Naive B cell (primary cell): ENCODE data around the gene CTBP1. TPM values are rescaled to one million over a fixed set of nuclear protein-coding genes. Genes with fewer than 3 reads are reported as not detected.

Experiments used
- ATAC-seq, 2 donors: fragments of 150-1000 bp; cut with Tn5 transposase; 2 replicates each; pipeline ENCODE4 v1.10.0; 2021; ENCODE audit warnings: low read depth in 2 of 2, mild to moderate bottlenecking in 2 of 2, moderate library complexity in 2 of 2
- DNase-seq: peaks from one replicate; pipeline ENCODE4 v3.0.0; 2022
- H3K27ac Mint-ChIP-seq, 6 donors: one replicate each; pipeline ENCODE4 v1.8.0; 2020 to 2022; ENCODE audit warnings: mild to moderate bottlenecking in 6 of 6, mixed read lengths in 6 of 6, moderate library complexity in 5 of 6, inconsistent platforms in 2 of 6
- H3K27me3 Mint-ChIP-seq, 3 donors: one replicate each; pipeline ENCODE4 v1.8.0; 2021 to 2022; ENCODE audit warnings: mixed read lengths in 3 of 3, mild to moderate bottlenecking in 1 of 3
- H3K36me3 Mint-ChIP-seq, 2 donors: one replicate each; pipeline ENCODE4 v1.8.0; 2020 to 2022; ENCODE audit warnings: mixed read lengths in 2 of 2, inconsistent platforms in 1 of 2, mild to moderate bottlenecking in 1 of 2
- H3K4me1 Mint-ChIP-seq, 3 donors: one replicate each; pipeline ENCODE4 v1.8.0; 2020 to 2022; ENCODE audit warnings: mixed read lengths in 3 of 3, inconsistent platforms in 1 of 3, mild to moderate bottlenecking in 1 of 3, moderate library complexity in 1 of 3
- H3K4me3 Mint-ChIP-seq, 8 donors: one replicate each; pipeline ENCODE4 v1.8.0; 2020 to 2022; ENCODE audit warnings: mild to moderate bottlenecking in 8 of 8, mixed read lengths in 8 of 8, moderate library complexity in 8 of 8, inconsistent platforms in 2 of 8
- H3K9me3 Mint-ChIP-seq, 7 donors: one replicate each; pipeline ENCODE4 v1.8.0; 2020 to 2022; ENCODE audit warnings: mixed read lengths in 7 of 7, mild to moderate bottlenecking in 5 of 7, inconsistent platforms in 2 of 7, moderate library complexity in 1 of 7
- polyA plus RNA-seq, 6 donors: library from polyadenylated mRNA; unstranded; fragments of 300-500 nt; fragmentation: Illumina TruSeq; gene quantifications; one replicate each; pipeline ENCODE4 v1.2.3, GENCODE V29; 2021; ENCODE audit warnings: low read depth in 6 of 6

CTBP1 gene
- polyA plus RNA-seq, 6 donors from 2014 or later: 46.4 to 98.8 (median 79.8) TPM

GRCh38 chr4:1227816-1228215, 21.1 kb downstream of the CTBP1 start:
- Mint-ChIP-seq H3K4me1 (peaks cover 1 to 31% (median 19%) of the 10 kb centered on the region in 3 donors), H3K36me3 (peaks cover 7 to 26% of the 10 kb centered on the region in 2 donors), H3K27me3 (no peaks in the 10 kb centered on the region), H3K9me3 (no peaks in the 10 kb centered on the region), H3K27ac (peak overlapping the region in 1 of 6 donors; percentile 62), H3K4me3 (no peak overlapping the region)
- ATAC-seq (no peak), DNase-seq (no peak)

DNA sequence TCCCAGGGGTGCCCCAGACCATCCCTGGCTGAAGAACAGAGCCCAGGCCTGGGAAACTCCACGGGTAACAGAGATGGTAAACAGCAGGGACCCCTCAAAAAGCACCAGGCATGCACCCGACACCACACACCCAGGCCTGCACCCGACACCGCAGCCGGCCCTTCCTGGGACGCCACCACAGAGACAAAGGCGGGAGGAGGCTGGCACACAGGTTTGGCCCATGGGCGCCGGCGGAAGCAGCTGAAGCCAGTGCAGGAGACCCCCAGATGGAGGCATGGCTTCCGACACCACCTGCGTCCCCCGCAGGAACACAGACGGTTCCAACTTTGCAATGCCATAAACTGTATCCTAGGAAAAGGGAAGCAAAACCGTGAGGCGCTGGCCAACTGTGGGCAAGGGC, 22.3 kb downstream of the CTBP1 start:
- DNase-seq (no peak), ATAC-seq (no peak)
- H3K9me3 Mint-ChIP-seq: no peaks in the 10 kb centered on the region
- peaks cover 4 to 36% (median 23%) of the 10 kb centered on the region in 3 donors for H3K4me1 Mint-ChIP-seq
- H3K27me3 Mint-ChIP-seq: no peaks in the 10 kb centered on the region
- H3K27ac Mint-ChIP-seq: no peak overlapping the region
- H3K36me3 Mint-ChIP-seq: peaks cover 7 to 30% of the 10 kb centered on the region in 2 donors
- no peak overlapping the region for H3K4me3 Mint-ChIP-seq

DNA sequence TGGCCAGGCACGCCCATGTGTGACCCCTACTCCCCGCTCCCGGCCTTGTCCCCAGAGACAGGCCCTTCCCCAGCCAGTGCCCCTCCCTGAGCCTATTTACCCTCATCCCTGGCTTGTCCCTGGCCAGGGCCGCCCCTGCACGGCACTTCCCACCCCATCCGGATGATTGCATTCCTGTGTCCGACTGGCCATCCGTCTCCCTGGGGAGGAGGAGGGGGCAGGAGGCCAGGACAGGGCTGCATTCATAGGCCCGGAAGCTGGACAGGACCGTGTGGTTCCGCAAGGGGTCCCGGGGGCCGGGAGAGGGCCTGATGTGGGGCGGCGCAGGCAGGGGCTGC, 22.8 kb downstream of the CTBP1 start:
- Mint-ChIP-seq H3K27me3 (no peaks in the 10 kb centered on the region), H3K4me3 (no peak overlapping the region), H3K4me1 (peaks cover 9 to 41% (median 24%) of the 10 kb centered on the region in 3 donors), H3K36me3 (peaks cover 7 to 33% of the 10 kb centered on the region in 2 donors), H3K27ac (peak overlapping the region in 1 of 6 donors; percentile 82), H3K9me3 (no peaks in the 10 kb centered on the region)
- ATAC-seq (no peak), DNase-seq (no peak)

DNA sequence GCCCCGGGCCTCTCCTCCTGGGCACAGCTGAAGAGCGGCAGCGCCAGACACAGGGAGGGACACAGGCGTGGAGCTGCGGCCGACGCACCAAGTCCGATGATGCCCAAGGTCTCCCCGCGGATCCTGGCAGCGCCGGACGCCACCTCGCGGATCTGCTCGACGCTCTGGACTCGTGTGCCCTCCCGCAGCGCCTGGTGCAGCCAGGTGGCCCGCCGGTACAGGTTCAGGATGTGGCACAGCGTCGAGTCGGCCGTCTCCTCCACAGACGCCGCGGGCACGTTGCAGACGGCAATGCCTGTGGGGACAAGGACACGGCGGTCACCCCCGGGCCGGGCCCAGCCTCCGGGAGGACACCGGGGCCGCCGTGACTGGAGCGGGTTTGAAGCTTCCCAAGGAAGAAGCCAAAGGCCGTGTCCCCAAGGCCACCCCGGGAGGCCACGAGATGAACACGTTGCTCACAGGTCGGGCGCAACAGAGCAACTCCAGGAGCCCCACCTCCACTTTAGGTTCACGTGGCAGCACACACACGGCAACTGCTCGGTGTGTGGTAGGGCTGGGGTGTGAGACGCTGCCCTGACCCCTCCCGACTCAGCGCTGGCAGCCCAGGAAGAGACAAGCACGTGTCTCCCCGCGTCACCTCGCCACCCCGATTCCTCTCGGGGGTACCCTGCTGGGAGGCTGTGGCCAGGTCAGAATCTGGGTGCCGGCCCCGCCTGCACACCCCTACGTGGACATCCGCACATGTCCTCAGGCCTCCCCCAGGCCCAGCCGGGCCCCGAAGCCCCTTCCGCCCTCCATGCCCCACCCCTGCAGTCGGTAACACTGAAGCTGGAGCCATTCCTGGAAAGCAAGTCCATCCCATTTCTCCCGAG, 23.4 kb downstream of the CTBP1 start:
- no peak for DNase-seq
- no peaks in the 10 kb centered on the region for H3K27me3 Mint-ChIP-seq
- H3K4me3 Mint-ChIP-seq: no peak overlapping the region
- no peaks in the 10 kb centered on the region for H3K9me3 Mint-ChIP-seq
- H3K4me1 Mint-ChIP-seq: peaks cover 14 to 43% (median 24%) of the 10 kb centered on the region in 3 donors
- no peak for ATAC-seq
- no peak overlapping the region for H3K27ac Mint-ChIP-seq
- peaks cover 7 to 33% of the 10 kb centered on the region in 2 donors for H3K36me3 Mint-ChIP-seq

DNA sequence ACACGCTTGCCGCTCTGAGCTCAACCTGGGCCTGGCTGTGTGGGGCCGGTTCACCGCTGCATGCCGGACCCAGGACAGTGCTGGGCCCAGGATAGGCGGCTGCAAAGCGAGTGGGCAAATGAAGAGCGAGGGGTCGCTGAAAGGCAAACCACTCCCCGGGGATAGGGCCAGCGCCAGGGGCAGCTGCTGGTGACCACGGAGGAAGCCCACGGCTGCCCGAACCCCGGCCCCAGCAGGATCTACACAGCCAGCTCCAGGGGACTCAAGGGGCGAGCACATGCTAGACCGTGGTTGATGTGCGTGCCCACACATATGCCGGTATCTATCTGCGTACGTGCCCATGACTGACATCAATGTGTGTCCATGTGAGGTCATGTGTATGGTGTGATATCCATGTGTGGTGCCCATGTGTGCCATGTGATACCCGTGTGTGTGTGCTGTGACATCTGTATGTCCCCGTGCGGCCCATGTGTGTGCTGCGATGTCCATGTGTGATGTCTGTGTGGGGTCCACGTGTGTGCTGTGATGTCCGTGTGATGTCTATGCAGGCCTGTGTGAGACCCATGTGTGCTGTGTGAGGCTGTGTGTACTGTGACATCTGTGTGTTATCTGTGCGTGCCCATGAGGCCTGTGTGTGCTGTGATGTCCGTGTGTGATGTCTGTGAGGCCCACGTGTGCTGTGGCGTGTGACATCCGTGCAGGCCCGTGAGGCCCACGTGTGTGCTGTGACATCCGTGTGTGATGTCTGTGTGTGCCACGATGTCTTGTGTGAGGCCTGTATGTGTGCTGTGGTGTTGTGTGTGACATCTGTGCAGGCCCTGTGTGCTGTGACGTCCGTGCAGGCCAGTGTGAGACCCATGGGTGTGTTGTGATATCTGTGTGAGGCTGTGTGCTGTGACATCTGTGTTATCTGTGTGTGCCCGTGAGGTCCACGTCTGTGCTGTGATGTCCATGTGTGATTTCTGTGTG, 24.8 kb downstream of the CTBP1 start:
- DNase-seq (no peak), ATAC-seq (no peak)
- Mint-ChIP-seq H3K27me3 (no peaks in the 10 kb centered on the region), H3K4me3 (peak overlapping the region in 2 of 8 donors; percentile 39 to 68), H3K4me1 (peaks cover 26 to 39% (median 29%) of the 10 kb centered on the region in 3 donors), H3K9me3 (no peaks in the 10 kb centered on the region), H3K27ac (peak overlapping the region in 5 of 6 donors; percentile 31 to 97 (median 79)), H3K36me3 (peaks cover 7 to 33% of the 10 kb centered on the region in 2 donors)

GRCh38 chr4:1222938-1223690, 25.8 kb downstream of the CTBP1 start:
- H3K9me3 Mint-ChIP-seq: no peaks in the 10 kb centered on the region
- peaks cover 34 to 48% (median 39%) of the 10 kb centered on the region in 3 donors for H3K4me1 Mint-ChIP-seq
- peak overlapping the region in 1 of 6 donors; percentile 75 for H3K27ac Mint-ChIP-seq
- no peak for DNase-seq
- H3K36me3 Mint-ChIP-seq: peaks cover 7 to 33% of the 10 kb centered on the region in 2 donors
- no peaks in the 10 kb centered on the region for H3K27me3 Mint-ChIP-seq
- H3K4me3 Mint-ChIP-seq: no peak overlapping the region
- no peak for ATAC-seq

DNA sequence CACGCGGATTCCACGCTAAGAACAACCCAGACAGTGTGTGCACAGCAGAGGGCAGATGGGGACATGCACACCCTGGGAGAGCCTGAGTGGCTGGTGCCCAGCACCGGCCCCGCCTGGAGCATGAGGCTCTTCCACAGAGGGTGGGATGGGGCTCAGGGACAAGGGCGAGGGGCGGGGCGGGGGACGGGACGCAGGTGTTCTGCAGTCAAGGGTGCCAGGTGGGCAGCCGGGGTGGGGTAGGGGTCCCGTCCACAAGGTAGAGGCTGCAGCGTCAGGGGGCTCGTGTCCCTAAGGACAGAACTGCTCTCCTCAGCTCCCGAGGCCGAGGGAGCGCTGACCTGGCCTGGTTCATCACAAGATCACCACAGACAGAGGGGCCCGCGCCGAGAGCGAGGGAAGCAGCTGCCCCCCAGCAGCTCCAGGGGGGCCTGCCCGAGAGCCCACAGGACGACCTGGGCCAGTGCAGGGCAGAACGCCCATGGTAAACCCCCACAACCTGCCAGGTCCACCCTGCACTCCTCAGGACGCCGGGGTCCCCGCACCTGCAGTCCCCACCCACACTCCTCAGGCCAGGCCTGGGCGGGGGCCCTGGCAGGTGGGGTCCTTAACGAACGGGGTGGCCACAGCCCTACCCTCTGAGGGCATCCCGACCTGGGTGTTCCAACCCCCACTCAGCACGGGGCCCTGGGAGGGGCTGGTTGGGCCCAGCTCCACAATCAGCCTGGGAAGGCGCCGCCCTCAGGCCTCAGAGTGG, 26.7 kb downstream of the CTBP1 start:
- ATAC-seq: no peak

GRCh38 chr4:1221155-1221870, 27.6 kb downstream of the CTBP1 start:
- Mint-ChIP-seq H3K4me1 (peaks cover 47 to 54% (median 51%) of the 10 kb centered on the region in 3 donors), H3K27ac (peak overlapping the region in 2 of 6 donors; percentile 65 to 83), H3K27me3 (no peaks in the 10 kb centered on the region), H3K9me3 (no peaks in the 10 kb centered on the region), H3K36me3 (peaks cover 7 to 19% of the 10 kb centered on the region in 2 donors), H3K4me3 (peak overlapping the region in 4 of 8 donors; percentile 9 to 44 (median 34))
- no peak for DNase-seq
- no peak for ATAC-seq

More for the DNA sequence above, 26.7 kb downstream of the CTBP1 start:
- H3K27me3 Mint-ChIP-seq: no peaks in the 10 kb centered on the region
- no peak for DNase-seq
- peak overlapping the region in 1 of 6 donors; percentile 75 for H3K27ac Mint-ChIP-seq
- no peaks in the 10 kb centered on the region for H3K9me3 Mint-ChIP-seq
- peaks cover 42 to 49% (median 42%) of the 10 kb centered on the region in 3 donors for H3K4me1 Mint-ChIP-seq
- peaks cover 7 to 25% of the 10 kb centered on the region in 2 donors for H3K36me3 Mint-ChIP-seq
- H3K4me3 Mint-ChIP-seq: peak overlapping the region in 1 of 8 donors; percentile 44

GRCh38 chr4:1220566-1220965, 28.4 kb downstream of the CTBP1 start:
- Mint-ChIP-seq H3K4me1 (peaks cover 47 to 58% (median 55%) of the 10 kb centered on the region in 3 donors), H3K27ac (peak overlapping the region in 1 of 6 donors; percentile 7), H3K36me3 (peaks cover 7 to 19% of the 10 kb centered on the region in 2 donors), H3K27me3 (no peaks in the 10 kb centered on the region), H3K4me3 (peak overlapping the region in 1 of 8 donors; percentile 33), H3K9me3 (no peaks in the 10 kb centered on the region)
- DNase-seq (no peak), ATAC-seq (no peak)

GRCh38 chr4:1219566-1219950, 29.4 kb downstream of the CTBP1 start:
- Mint-ChIP-seq H3K27ac (peak overlapping the region; percentile 14 to 95 (median 84)), H3K4me3 (peak overlapping the region; percentile 76 to 98 (median 86)), H3K27me3 (no peaks in the 10 kb centered on the region), H3K9me3 (no peaks in the 10 kb centered on the region), H3K36me3 (peaks cover 5 to 15% of the 10 kb centered on the region in 2 donors), H3K4me1 (peaks cover 47 to 58% (median 51%) of the 10 kb centered on the region in 3 donors)
- DNase-seq (no peak), ATAC-seq (no peak)

- H3K9me3 Mint-ChIP-seq: no peaks in the 10 kb centered on the region
- H3K36me3 Mint-ChIP-seq: peaks cover 0 to 9% of the 10 kb centered on the region in 2 donors
- ATAC-seq (peak; percentile 85), DNase-seq (peak; percentile 70)
- no peaks in the 10 kb centered on the region for H3K27me3 Mint-ChIP-seq
- H3K4me1 Mint-ChIP-seq: peaks cover 43 to 58% (median 48%) of the 10 kb centered on the region in 3 donors
- H3K27ac Mint-ChIP-seq: peak overlapping the region; percentile 16 to 95 (median 94)
- peak overlapping the region; percentile 76 to 98 (median 88) for H3K4me3 Mint-ChIP-seq
These were observed 30.0 kb downstream of the CTBP1 start for GRCh38 chr4:1218634-1219565.
